Stimulated activated CD8-positive, alpha-beta memory T cell treated with anti-CD3 and anti-CD28 coated beads, Interleukin-7, amount 100 ng/mL, for 1 hour (primary cell): ENCODE data around the gene SEMA3D.

ENCODE experiments used
- DNase-seq, 2 donors: peaks; one replicate each; pipeline ENCODE4 v3.0.0-alpha.2; 2020; ENCODE audit warnings: low read depth in 2 of 2

Gene SEMA3D

GRCh38 chr7:85126383-85126782 lies 60.5 kb downstream of the SEMA3D start:
- DNase-seq, result no peak

- no peak for DNase-seq
These were observed 61.2 kb downstream of the SEMA3D start for GRCh38 chr7:85125651-85126131.

- no peak for DNase-seq
These were observed 61.7 kb downstream of the SEMA3D start for GRCh38 chr7:85125176-85125575.

- DNase-seq, result no peak
These were observed 66.9 kb downstream of the SEMA3D start for GRCh38 chr7:85119934-85120333.

GRCh38 chr7:85115862-85116261 lies 71.0 kb downstream of the SEMA3D start:
- no peak for DNase-seq

GRCh38 chr7:85115006-85115405 lies 71.8 kb downstream of the SEMA3D start:
- DNase-seq, result no peak

- no peak for DNase-seq
These were observed 72.5 kb downstream of the SEMA3D start for GRCh38 chr7:85114342-85114741.

- no peak for DNase-seq
These were observed 75.1 kb downstream of the SEMA3D start for GRCh38 chr7:85111761-85112160.

GRCh38 chr7:85106719-85107118 lies 80.1 kb downstream of the SEMA3D start:
- DNase-seq, result no peak

GRCh38 chr7:85104432-85105205 lies 82.2 kb downstream of the SEMA3D start:
- DNase-seq, result no peak

GRCh38 chr7:85103962-85104361 lies 82.9 kb downstream of the SEMA3D start:
- no peak for DNase-seq

GRCh38 chr7:85103357-85103756 lies 83.5 kb downstream of the SEMA3D start:
- no peak for DNase-seq

GRCh38 chr7:85102813-85103350 lies 84.0 kb downstream of the SEMA3D start:
- DNase-seq, result no peak

GRCh38 chr7:85101347-85101746 lies 85.5 kb downstream of the SEMA3D start:
- DNase-seq, result no peak

GRCh38 chr7:85097844-85098243 lies 89.0 kb downstream of the SEMA3D start:
- DNase-seq, result no peak

GRCh38 chr7:85095806-85096205 lies 91.0 kb downstream of the SEMA3D start:
- DNase-seq, result no peak

GRCh38 chr7:85095366-85095765 lies 91.5 kb downstream of the SEMA3D start:
- no peak for DNase-seq

GRCh38 chr7:85094046-85094725 lies 92.7 kb downstream of the SEMA3D start:
- DNase-seq, result no peak

GRCh38 chr7:85091565-85091928 lies 95.3 kb downstream of the SEMA3D start:
- DNase-seq, result no peak

GRCh38 chr7:85090919-85091564 lies 95.8 kb downstream of the SEMA3D start:
- no peak for DNase-seq

GRCh38 chr7:85090143-85090542 lies 96.7 kb downstream of the SEMA3D start:
- no peak for DNase-seq

- DNase-seq, result no peak
These were observed 105.0 kb downstream of the SEMA3D start for GRCh38 chr7:85081846-85082245.

GRCh38 chr7:85081392-85081791 lies 105.5 kb downstream of the SEMA3D start:
- DNase-seq, result no peak
